ENCODE measurements around the gene DDX47.
"Not testable (repeated sequence)": the region's sequence is repeated elsewhere in the genome, so short reads cannot be mapped to it uniquely, and the experiment has no call there.

DNA sequence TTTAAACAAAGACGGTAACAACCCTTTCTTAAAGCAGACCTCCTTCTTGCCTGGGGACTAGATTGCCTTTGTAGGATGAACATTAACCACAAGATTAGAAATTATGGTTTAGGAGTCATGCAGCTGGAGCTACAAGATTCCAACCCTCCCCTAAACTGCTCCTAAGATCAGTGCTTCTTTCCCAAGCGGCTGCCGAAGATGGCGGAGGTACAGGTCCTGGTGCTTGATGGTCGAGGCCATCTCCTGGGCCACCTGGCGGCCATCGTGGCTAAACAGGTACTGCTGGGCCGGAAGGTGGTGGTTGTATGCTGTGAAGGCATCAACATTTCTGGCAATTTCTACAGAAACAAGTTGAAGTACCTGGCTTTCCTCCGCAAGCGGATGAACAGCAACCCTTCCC, 62.2 kb downstream of the DDX47 start:
- not testable (repeated sequence) for TF ChIP-seq CTCF (IDR thresholded peaks at IDR 0.05); ZNF219 (CRISPR knock-in tag; IDR thresholded peaks at IDR 0.05; ENCODE audit: borderline replicate concordance); NR1H2 (CRISPR knock-in tag; IDR thresholded peaks at IDR 0.05); TCF7 (CRISPR knock-in tag; IDR thresholded peaks at IDR 0.05; ENCODE audit: low read depth); FOXK1 (CRISPR knock-in tag; IDR thresholded peaks at IDR 0.05); IRF1 (CRISPR knock-in tag; IDR thresholded peaks at IDR 0.05); ZNF121 (CRISPR knock-in tag; IDR thresholded peaks at IDR 0.05); SP1 (CRISPR knock-in tag; conservative IDR thresholded peaks at IDR 0.05)

Data from WTC11 (cell line).